Stimulated activated CD4-positive, alpha-beta T cell treated with anti-CD3 and anti-CD28 coated beads, Interleukin-15, amount 100 ng/mL, for 48 hours (primary cell): ENCODE measurements around the gene REPS2.

Experiments
- DNase-seq, 2 donors: peaks; one replicate each; pipeline ENCODE4 v3.0.0-alpha.2; 2020; ENCODE audit warnings: low read depth in 2 of 2

REPS2 gene

GRCh38 chrX:17081968-17082367 lies 135.5 kb downstream of the REPS2 start:
- no peak for DNase-seq

GRCh38 chrX:17082831-17083230 lies 136.4 kb downstream of the REPS2 start:
- DNase-seq = no peak

- no peak for DNase-seq
Observed at GRCh38 chrX:17086317-17086716, 139.9 kb downstream of the REPS2 start.

GRCh38 chrX:17095161-17095560 lies 148.7 kb downstream of the REPS2 start:
- DNase-seq = no peak

GRCh38 chrX:17098516-17099247 lies 152.2 kb downstream of the REPS2 start:
- DNase-seq = no peak

GRCh38 chrX:17104433-17104832 lies 158.0 kb downstream of the REPS2 start:
- no peak for DNase-seq

GRCh38 chrX:17120816-17121215 lies 174.4 kb downstream of the REPS2 start:
- DNase-seq = no peak

GRCh38 chrX:17154001-17154400 lies 207.5 kb downstream of the REPS2 start:
- DNase-seq = no peak

- no peak for DNase-seq
Observed at GRCh38 chrX:17160975-17161374, 214.5 kb downstream of the REPS2 start.

GRCh38 chrX:17161991-17162390 lies 215.5 kb downstream of the REPS2 start:
- DNase-seq = no peak

- no peak for DNase-seq
Observed at GRCh38 chrX:17164079-17164478, 217.6 kb downstream of the REPS2 start.

- DNase-seq = no peak
Observed at GRCh38 chrX:17164941-17165340, 218.5 kb downstream of the REPS2 start.

GRCh38 chrX:17167915-17168314 lies 221.5 kb downstream of the REPS2 start:
- no peak for DNase-seq

- DNase-seq = no peak
Observed at GRCh38 chrX:17170973-17171372, 224.5 kb downstream of the REPS2 start.

- DNase-seq = no peak
Observed at GRCh38 chrX:17174671-17175070, 228.2 kb downstream of the REPS2 start.

GRCh38 chrX:17182317-17182716 lies 235.9 kb downstream of the REPS2 start:
- no peak for DNase-seq

- DNase-seq = no peak
Observed at GRCh38 chrX:17183566-17183965, 237.1 kb downstream of the REPS2 start.

- DNase-seq = no peak
Observed at GRCh38 chrX:17185431-17185830, 239.0 kb downstream of the REPS2 start.

GRCh38 chrX:17187136-17187756 lies 240.8 kb downstream of the REPS2 start:
- no peak for DNase-seq

GRCh38 chrX:17192106-17192505 lies 245.6 kb downstream of the REPS2 start:
- no peak for DNase-seq
